HCT116 (cell line): ENCODE measurements around the gene SMIM10L2A.

Source experiments
- EZH2 ChIP-seq: fragments of 200-600 bp; sonication (generic); IDR thresholded peaks from 2 replicates; pipeline ENCODE4 v1.6.1; 2017; ENCODE audit warnings: antibody characterized with exemption, mixed run types
- EZH2phosphoT487 ChIP-seq: fragments of 200-600 bp; IDR thresholded peaks from 2 replicates; pipeline ENCODE4 v1.6.1; 2018; ENCODE audit warnings: antibody characterized with exemption, borderline replicate concordance
- JUND ChIP-seq: IDR thresholded peaks from 2 replicates; pipeline ENCODE4 v1.6.1; 2012
- POLR2A ChIP-seq: IDR thresholded peaks from 2 replicates; pipeline ENCODE4 v1.7.0; 2011; ENCODE audit warnings: borderline replicate concordance; ENCODE audit not compliant: insufficient read depth, insufficient read length; ENCODE audit errors: extremely low read depth
- POLR2AphosphoS5 ChIP-seq: IDR thresholded peaks from 2 replicates; pipeline ENCODE4 v1.6.1; 2011; ENCODE audit warnings: mild to moderate bottlenecking, low read depth, low read length, moderate library complexity
- TCF7L2 ChIP-seq: IDR thresholded peaks from 2 replicates; pipeline ENCODE4 v1.7.0; 2011; ENCODE audit warnings: borderline replicate concordance, inconsistent platforms; ENCODE audit not compliant: insufficient read depth, insufficient read length; ENCODE audit errors: extremely low read depth
- YY1 ChIP-seq: IDR thresholded peaks from 2 replicates; pipeline ENCODE4 v1.6.1; 2011; ENCODE audit warnings: low read length, low read depth, moderate library complexity, mild to moderate bottlenecking; ENCODE audit not compliant: insufficient replicate concordance; ENCODE audit errors: extremely low read depth
- TF ChIP-seq, protein P1 (sequence below), 3 experiments: fragments of 200-600 bp in 1 of 3; sonication (generic) in 1 of 3; IDR thresholded peaks in 2 of 3; conservative IDR thresholded peaks in 1 of 3; 2 replicates each; pipeline ENCODE4 v1.5.1; 2012 to 2017; ENCODE audit warnings: low read depth in 2 of 3, low read length in 2 of 3, antibody characterized with exemption in 1 of 3, borderline replicate concordance in 1 of 3, control low read depth in 1 of 3, mild to moderate bottlenecking in 1 of 3, mixed read lengths in 1 of 3, mixed run types in 1 of 3, moderate library complexity in 1 of 3; ENCODE audit not compliant: insufficient read depth in 1 of 3
- TF ChIP-seq, protein P2 (sequence below): IDR thresholded peaks from 2 replicates; pipeline ENCODE4 v1.6.1; 2012; ENCODE audit warnings: low read depth
- TF ChIP-seq, protein P3 (sequence below): IDR thresholded peaks from 2 replicates; pipeline ENCODE4 v1.6.1; 2012

DNA sequence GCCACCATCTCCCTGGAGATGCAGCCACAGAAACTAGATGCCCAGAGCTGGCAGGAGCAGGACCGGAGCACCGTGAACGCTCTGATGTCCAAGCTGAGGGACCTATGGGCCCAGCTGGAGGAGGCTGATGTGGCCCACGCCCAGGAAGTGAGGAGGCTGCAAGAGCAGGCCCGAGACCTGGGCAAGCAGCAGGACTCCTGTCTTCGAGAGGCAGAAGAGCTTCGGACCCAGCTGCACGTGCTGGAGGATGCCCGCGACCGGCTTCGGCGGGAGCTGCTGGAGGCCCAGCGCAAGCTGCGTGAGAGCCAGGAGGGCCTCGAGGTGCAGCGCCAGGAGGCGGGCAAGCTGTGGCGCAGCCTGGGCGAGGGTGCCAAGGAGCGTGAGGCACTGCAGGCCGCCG is 14.2 kb downstream of the SMIM10L2A start:
- TF ChIP-seq, protein P1, sequence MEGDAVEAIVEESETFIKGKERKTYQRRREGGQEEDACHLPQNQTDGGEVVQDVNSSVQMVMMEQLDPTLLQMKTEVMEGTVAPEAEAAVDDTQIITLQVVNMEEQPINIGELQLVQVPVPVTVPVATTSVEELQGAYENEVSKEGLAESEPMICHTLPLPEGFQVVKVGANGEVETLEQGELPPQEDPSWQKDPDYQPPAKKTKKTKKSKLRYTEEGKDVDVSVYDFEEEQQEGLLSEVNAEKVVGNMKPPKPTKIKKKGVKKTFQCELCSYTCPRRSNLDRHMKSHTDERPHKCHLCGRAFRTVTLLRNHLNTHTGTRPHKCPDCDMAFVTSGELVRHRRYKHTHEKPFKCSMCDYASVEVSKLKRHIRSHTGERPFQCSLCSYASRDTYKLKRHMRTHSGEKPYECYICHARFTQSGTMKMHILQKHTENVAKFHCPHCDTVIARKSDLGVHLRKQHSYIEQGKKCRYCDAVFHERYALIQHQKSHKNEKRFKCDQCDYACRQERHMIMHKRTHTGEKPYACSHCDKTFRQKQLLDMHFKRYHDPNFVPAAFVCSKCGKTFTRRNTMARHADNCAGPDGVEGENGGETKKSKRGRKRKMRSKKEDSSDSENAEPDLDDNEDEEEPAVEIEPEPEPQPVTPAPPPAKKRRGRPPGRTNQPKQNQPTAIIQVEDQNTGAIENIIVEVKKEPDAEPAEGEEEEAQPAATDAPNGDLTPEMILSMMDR (IDR thresholded peaks at IDR 0.05 in 2 of 3, conservative IDR thresholded peaks at IDR 0.05 in 1 of 3; ENCODE audit: borderline replicate concordance in 1 of 3, insufficient read depth in 1 of 3, low read depth in 2 of 3, low read length in 2 of 3) = no peak
- no peak for TF ChIP-seq POLR2A
- TF ChIP-seq YY1 = no peak
- TF ChIP-seq, protein P2, sequence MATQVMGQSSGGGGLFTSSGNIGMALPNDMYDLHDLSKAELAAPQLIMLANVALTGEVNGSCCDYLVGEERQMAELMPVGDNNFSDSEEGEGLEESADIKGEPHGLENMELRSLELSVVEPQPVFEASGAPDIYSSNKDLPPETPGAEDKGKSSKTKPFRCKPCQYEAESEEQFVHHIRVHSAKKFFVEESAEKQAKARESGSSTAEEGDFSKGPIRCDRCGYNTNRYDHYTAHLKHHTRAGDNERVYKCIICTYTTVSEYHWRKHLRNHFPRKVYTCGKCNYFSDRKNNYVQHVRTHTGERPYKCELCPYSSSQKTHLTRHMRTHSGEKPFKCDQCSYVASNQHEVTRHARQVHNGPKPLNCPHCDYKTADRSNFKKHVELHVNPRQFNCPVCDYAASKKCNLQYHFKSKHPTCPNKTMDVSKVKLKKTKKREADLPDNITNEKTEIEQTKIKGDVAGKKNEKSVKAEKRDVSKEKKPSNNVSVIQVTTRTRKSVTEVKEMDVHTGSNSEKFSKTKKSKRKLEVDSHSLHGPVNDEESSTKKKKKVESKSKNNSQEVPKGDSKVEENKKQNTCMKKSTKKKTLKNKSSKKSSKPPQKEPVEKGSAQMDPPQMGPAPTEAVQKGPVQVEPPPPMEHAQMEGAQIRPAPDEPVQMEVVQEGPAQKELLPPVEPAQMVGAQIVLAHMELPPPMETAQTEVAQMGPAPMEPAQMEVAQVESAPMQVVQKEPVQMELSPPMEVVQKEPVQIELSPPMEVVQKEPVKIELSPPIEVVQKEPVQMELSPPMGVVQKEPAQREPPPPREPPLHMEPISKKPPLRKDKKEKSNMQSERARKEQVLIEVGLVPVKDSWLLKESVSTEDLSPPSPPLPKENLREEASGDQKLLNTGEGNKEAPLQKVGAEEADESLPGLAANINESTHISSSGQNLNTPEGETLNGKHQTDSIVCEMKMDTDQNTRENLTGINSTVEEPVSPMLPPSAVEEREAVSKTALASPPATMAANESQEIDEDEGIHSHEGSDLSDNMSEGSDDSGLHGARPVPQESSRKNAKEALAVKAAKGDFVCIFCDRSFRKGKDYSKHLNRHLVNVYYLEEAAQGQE = no peak
- no peak for TF ChIP-seq TCF7L2
- TF ChIP-seq EZH2 = no peak
- TF ChIP-seq, protein P3, sequence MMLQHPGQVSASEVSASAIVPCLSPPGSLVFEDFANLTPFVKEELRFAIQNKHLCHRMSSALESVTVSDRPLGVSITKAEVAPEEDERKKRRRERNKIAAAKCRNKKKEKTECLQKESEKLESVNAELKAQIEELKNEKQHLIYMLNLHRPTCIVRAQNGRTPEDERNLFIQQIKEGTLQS = no peak
- TF ChIP-seq JUND = no peak
- no peak for TF ChIP-seq POLR2AphosphoS5
- TF ChIP-seq EZH2phosphoT487 = no peak
